ENCODE measurements around the gene CAMK1.
A peak's percentile ranks its signal among the peaks of the same experiment; 100 is the strongest.

Gene CAMK1

DNA sequence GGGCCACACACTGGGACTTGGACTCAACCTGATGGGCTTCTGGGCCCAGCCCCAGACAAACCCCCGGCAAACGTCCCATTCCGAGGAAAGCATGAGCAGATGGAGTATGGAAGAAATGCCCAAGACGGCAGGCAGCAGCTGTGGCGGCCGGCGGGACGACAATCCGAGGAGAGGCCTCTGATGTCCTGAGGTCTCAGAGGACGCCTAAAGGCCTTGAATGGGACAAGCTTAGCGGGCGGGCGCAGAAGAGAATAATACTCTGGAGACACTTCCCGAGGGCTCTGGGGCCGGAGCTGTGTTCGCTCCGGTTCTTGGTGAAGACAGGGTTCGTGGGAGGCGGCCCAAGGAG is 20.5 kb downstream of the CAMK1 start:
- Histone ChIP-seq H3K27me3 (ENCODE audit: control insufficient read depth, insufficient read depth, low read length) (no peaks in the 10 kb centered on the region), H3K36me3 (ENCODE audit: insufficient read depth, low read length) (peaks cover 54% of the 10 kb centered on the region), H3K4me3 (ENCODE audit: low read length) (peak overlapping the region; percentile 82), H3K4me1 (ENCODE audit: control insufficient read depth, insufficient read depth, low read length) (peaks cover 29% of the 10 kb centered on the region), H3K9ac (ENCODE audit: low read depth, low read length) (peak overlapping the region; percentile 81), H3K4me2 (ENCODE audit: low read length) (peak overlapping the region; percentile 94), H3K9me3 (replicated peaks; ENCODE audit: low read length) (no peaks in the 10 kb centered on the region)

DNA sequence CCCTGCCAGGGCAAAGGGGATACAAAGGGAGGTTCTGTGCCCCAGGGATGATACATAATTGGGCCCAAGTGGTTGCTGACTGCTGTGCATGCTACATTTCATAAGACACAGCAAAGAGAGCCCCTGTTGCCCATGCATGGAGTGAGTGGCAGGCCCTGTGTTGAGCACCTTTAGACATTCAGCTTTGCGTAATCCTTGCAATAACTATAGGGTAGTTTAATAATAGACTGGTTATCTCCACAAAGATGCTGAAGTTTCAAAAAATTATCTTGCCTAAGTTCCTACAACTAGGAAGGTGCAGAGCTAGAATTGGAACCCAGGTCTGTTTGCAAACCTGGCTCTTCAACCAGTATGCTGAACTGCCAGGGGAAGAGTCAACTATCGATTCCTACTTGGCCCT is 21.7 kb downstream of the CAMK1 start:
- no peak overlapping the region for H3K4me2 ChIP-seq (ENCODE audit: low read length)
- H3K9me3 ChIP-seq (replicated peaks; ENCODE audit: low read length) = no peaks in the 10 kb centered on the region
- peaks cover 67% of the 10 kb centered on the region for H3K36me3 ChIP-seq (ENCODE audit: insufficient read depth, low read length)
- no peak overlapping the region for H3K9ac ChIP-seq (ENCODE audit: low read depth, low read length)
- peaks cover 29% of the 10 kb centered on the region for H3K4me1 ChIP-seq (ENCODE audit: control insufficient read depth, insufficient read depth, low read length)
- H3K27me3 ChIP-seq (ENCODE audit: control insufficient read depth, insufficient read depth, low read length) = no peaks in the 10 kb centered on the region
- H3K4me3 ChIP-seq (ENCODE audit: low read length) = no peak overlapping the region

DNA sequence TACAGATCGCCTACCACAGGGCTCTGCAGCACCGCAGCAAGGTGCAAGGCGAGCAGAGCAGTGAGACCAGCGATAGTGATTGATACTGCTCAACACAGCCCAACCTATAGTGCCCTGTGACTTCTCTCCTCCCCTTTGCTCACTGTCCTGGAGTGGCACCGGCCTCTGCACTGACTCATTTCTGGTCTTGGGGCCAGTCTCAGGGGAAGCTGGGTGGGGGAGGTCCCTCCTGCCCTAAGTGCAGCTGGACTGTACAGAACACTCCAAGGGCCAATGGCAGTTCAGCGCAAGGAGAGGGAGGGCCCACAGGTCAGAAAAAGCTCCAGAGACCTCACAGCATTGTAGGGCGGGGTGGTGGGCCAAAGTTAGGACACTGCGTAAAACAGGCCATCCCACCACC is 22.5 kb downstream of the CAMK1 start:
- Histone ChIP-seq H3K4me2 (ENCODE audit: low read length) (no peak overlapping the region), H3K36me3 (ENCODE audit: insufficient read depth, low read length) (peaks cover 74% of the 10 kb centered on the region), H3K9ac (ENCODE audit: low read depth, low read length) (no peak overlapping the region), H3K4me1 (ENCODE audit: control insufficient read depth, insufficient read depth, low read length) (peaks cover 29% of the 10 kb centered on the region), H3K27me3 (ENCODE audit: control insufficient read depth, insufficient read depth, low read length) (no peaks in the 10 kb centered on the region), H3K9me3 (replicated peaks; ENCODE audit: low read length) (no peaks in the 10 kb centered on the region), H3K4me3 (ENCODE audit: low read length) (no peak overlapping the region)

DNA sequence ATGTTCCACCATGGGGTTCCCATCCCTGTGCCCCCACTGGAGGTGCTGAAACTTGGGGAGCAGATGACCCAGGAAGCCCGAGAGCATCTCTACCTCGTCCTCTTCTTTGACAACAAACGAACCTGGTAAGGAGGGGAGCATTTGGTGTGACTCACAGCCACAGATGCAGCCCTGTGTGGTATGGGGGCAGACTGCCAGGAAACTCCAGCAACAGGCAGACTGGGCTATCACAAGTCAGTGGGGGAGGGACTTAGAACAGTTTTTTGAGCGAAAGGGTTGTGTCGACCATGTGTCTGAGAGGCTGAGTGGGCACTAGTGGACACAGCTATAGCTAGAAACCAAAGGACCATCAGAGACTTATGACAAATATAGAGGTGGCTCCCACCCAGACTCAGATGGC is 23.4 kb downstream of the CAMK1 start:
- Histone ChIP-seq H3K4me1 (ENCODE audit: control insufficient read depth, insufficient read depth, low read length) (peaks cover 29% of the 10 kb centered on the region), H3K9me3 (replicated peaks; ENCODE audit: low read length) (no peaks in the 10 kb centered on the region), H3K27me3 (ENCODE audit: control insufficient read depth, insufficient read depth, low read length) (no peaks in the 10 kb centered on the region), H3K36me3 (ENCODE audit: insufficient read depth, low read length) (peaks cover 74% of the 10 kb centered on the region), H3K4me3 (ENCODE audit: low read length) (no peak overlapping the region), H3K9ac (ENCODE audit: low read depth, low read length) (no peak overlapping the region), H3K4me2 (ENCODE audit: low read length) (no peak overlapping the region)

DNA sequence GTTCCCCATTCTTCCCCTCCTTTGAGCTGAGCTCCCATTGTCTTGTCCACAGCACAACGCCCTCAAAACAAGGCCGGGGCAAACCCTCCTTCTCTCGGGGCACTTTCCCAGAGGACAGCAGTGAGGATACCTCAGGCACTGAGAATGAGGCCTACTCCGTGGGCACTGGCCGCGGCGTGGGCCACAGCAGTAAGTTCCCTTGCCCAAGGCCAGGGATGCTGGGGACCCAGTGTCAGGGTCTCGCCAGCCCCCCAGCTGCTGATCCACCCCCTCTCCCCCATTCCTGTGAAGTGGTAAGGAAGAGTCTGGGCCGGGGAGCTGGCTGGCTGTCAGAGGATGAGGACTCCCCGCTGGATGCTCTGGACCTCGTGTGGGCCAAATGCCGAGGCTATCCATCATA is 24.2 kb downstream of the CAMK1 start:
- Histone ChIP-seq H3K4me2 (ENCODE audit: low read length) (no peak overlapping the region), H3K4me1 (ENCODE audit: control insufficient read depth, insufficient read depth, low read length) (peaks cover 24% of the 10 kb centered on the region), H3K4me3 (ENCODE audit: low read length) (no peak overlapping the region), H3K9me3 (replicated peaks; ENCODE audit: low read length) (no peaks in the 10 kb centered on the region), H3K36me3 (ENCODE audit: insufficient read depth, low read length) (peaks cover 78% of the 10 kb centered on the region), H3K27me3 (ENCODE audit: control insufficient read depth, insufficient read depth, low read length) (no peaks in the 10 kb centered on the region), H3K9ac (ENCODE audit: low read depth, low read length) (no peak overlapping the region)

DNA sequence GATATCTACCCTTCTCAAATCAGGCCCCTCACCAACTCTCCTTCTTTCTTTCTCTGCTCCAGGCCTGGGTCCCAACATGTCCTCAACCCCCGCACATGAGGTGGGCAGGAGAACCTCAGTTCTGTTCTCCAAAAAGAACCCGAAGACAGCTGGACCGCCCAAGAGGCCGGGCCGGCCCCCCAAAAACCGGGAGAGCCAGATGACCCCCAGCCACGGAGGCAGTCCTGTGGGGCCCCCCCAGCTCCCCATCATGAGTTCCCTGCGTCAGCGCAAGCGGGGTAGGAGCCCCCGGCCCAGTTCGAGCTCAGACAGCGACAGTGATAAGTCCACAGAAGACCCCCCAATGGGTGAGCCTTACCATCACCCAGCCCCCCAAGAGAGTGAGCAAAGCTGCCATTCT is 25.6 kb downstream of the CAMK1 start:
- Histone ChIP-seq H3K4me1 (ENCODE audit: control insufficient read depth, insufficient read depth, low read length) (peaks cover 17% of the 10 kb centered on the region), H3K27me3 (ENCODE audit: control insufficient read depth, insufficient read depth, low read length) (no peaks in the 10 kb centered on the region), H3K4me3 (ENCODE audit: low read length) (no peak overlapping the region), H3K36me3 (ENCODE audit: insufficient read depth, low read length) (peaks cover 92% of the 10 kb centered on the region), H3K4me2 (ENCODE audit: low read length) (no peak overlapping the region), H3K9ac (ENCODE audit: low read depth, low read length) (no peak overlapping the region), H3K9me3 (replicated peaks; ENCODE audit: low read length) (no peaks in the 10 kb centered on the region)

DNA sequence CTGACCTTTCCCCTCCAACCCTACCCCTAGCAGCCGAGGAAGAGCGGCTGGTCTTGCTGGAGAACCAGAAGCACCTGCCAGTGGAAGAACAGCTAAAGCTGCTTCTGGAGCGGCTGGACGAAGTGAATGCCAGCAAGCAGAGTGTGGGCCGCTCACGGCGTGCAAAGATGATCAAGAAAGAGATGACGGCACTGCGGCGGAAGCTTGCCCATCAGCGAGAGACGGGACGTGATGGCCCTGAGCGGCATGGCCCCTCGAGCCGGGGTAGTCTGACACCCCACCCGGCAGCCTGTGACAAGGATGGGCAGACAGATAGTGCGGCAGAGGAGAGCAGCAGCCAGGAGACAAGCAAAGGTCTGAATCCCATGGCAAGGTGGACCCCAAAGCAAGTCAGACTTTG is 26.2 kb downstream of the CAMK1 start:
- H3K4me3 ChIP-seq (ENCODE audit: low read length) = no peak overlapping the region
- no peak overlapping the region for H3K4me2 ChIP-seq (ENCODE audit: low read length)
- H3K36me3 ChIP-seq (ENCODE audit: insufficient read depth, low read length) = peaks cover 96% of the 10 kb centered on the region

DNA sequence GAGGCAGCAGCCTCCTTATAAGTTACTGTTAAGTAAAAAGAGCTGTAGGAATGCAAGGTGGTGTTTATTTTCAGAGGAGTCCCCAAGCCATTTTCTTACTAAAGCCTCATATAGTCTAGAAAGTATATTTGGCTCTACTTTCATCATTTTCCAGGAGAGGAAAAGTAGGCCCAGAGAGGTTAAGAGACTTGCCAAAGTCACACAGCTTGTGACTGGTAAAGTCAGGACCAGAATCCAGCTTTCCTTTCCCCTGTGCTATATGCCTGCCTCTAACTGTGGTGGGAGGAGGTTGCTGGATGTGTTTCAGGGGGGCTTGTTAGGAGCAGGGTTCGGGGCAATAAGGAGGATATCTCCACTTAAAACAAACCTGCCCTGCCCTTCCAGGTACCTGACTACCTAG is 27.2 kb downstream of the CAMK1 start:
- peaks cover 15% of the 10 kb centered on the region for H3K4me1 ChIP-seq (ENCODE audit: control insufficient read depth, insufficient read depth, low read length)
- H3K4me3 ChIP-seq (ENCODE audit: low read length) = no peak overlapping the region
- no peaks in the 10 kb centered on the region for H3K27me3 ChIP-seq (ENCODE audit: control insufficient read depth, insufficient read depth, low read length)
- peaks cover 98% of the 10 kb centered on the region for H3K36me3 ChIP-seq (ENCODE audit: insufficient read depth, low read length)
- no peak overlapping the region for H3K4me2 ChIP-seq (ENCODE audit: low read length)
- no peaks in the 10 kb centered on the region for H3K9me3 ChIP-seq (replicated peaks; ENCODE audit: low read length)
- H3K9ac ChIP-seq (ENCODE audit: low read depth, low read length) = no peak overlapping the region

More for the DNA sequence above, 26.2 kb downstream of the CAMK1 start:
- Histone ChIP-seq H3K4me1 (ENCODE audit: control insufficient read depth, insufficient read depth, low read length) (peaks cover 15% of the 10 kb centered on the region), H3K27me3 (ENCODE audit: control insufficient read depth, insufficient read depth, low read length) (no peaks in the 10 kb centered on the region), H3K9me3 (replicated peaks; ENCODE audit: low read length) (no peaks in the 10 kb centered on the region), H3K9ac (ENCODE audit: low read depth, low read length) (no peak overlapping the region)

DNA sequence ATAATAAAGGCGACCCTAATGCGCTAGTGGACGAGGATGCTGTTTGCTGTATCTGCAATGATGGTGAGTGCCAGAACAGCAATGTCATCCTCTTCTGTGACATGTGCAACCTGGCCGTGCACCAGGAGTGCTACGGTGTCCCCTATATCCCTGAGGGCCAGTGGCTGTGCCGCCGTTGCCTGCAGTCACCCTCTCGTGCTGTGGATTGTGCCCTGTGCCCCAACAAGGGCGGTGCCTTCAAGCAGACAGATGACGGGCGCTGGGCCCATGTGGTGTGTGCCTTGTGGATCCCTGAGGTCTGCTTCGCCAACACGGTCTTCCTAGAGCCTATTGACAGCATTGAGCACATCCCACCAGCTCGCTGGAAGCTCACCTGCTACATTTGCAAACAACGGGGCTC is 30.6 kb downstream of the CAMK1 start:
- peaks cover 93% of the 10 kb centered on the region for H3K36me3 ChIP-seq (ENCODE audit: insufficient read depth, low read length)
- H3K4me2 ChIP-seq (ENCODE audit: low read length) = no peak overlapping the region
- no peak overlapping the region for H3K9ac ChIP-seq (ENCODE audit: low read depth, low read length)
- no peak overlapping the region for H3K4me3 ChIP-seq (ENCODE audit: low read length)
- no peaks in the 10 kb centered on the region for H3K4me1 ChIP-seq (ENCODE audit: control insufficient read depth, insufficient read depth, low read length)
- no peaks in the 10 kb centered on the region for H3K27me3 ChIP-seq (ENCODE audit: control insufficient read depth, insufficient read depth, low read length)
- H3K9me3 ChIP-seq (replicated peaks; ENCODE audit: low read length) = no peaks in the 10 kb centered on the region

DNA sequence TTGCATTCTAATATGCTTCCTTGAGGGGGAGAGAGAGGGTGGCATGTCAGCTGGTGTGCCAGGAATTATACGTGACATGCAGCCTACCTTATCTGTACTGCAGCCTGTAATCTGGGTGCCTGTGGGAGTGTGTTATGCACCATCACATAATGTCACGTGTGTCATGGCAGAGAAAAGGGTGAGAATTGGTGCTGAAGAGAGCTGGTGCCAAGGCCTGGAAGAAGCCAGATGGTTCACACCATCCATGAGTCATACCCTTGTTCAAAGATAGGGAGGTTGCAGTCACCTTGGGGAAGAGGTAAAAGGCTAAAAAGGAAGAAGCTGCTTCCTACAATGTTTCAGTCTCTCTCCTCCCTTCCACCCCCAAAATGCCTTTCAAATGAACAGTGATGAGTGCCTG is 32.9 kb downstream of the CAMK1 start:
- no peak overlapping the region for H3K4me2 ChIP-seq (ENCODE audit: low read length)
- H3K36me3 ChIP-seq (ENCODE audit: insufficient read depth, low read length) = peaks cover 74% of the 10 kb centered on the region
- H3K9ac ChIP-seq (ENCODE audit: low read depth, low read length) = no peak overlapping the region
- no peaks in the 10 kb centered on the region for H3K9me3 ChIP-seq (replicated peaks; ENCODE audit: low read length)
- H3K4me3 ChIP-seq (ENCODE audit: low read length) = no peak overlapping the region
- no peaks in the 10 kb centered on the region for H3K27me3 ChIP-seq (ENCODE audit: control insufficient read depth, insufficient read depth, low read length)
- peaks cover 15% of the 10 kb centered on the region for H3K4me1 ChIP-seq (ENCODE audit: control insufficient read depth, insufficient read depth, low read length)

DNA sequence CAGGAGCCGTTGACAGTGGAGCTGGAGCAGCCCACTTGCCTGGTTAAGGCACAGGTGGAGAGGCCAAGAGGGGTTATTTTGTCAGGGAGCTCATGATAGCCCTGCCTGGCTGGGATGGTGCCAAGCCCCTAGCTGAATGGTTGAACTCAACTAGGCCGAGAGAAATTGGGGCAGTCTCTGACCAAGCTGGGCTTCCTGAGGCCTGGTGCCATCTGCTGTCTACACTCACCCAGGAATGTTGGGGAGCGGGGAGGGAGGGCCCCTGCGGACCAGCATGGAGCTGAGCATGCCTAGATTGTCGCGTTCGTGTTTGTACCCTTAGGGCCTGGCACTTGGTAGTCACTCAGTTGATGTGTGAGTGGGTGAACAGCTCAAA is 37.0 kb downstream of the CAMK1 start:
- no peaks in the 10 kb centered on the region for H3K9me3 ChIP-seq (replicated peaks; ENCODE audit: low read length)
- peaks cover 22% of the 10 kb centered on the region for H3K4me1 ChIP-seq (ENCODE audit: control insufficient read depth, insufficient read depth, low read length)
- peak overlapping the region; percentile 93 for H3K4me3 ChIP-seq (ENCODE audit: low read length)
- peak overlapping the region; percentile 99 for H3K9ac ChIP-seq (ENCODE audit: low read depth, low read length)
- peak overlapping the region; percentile 99 for H3K4me2 ChIP-seq (ENCODE audit: low read length)
- peaks cover 35% of the 10 kb centered on the region for H3K36me3 ChIP-seq (ENCODE audit: insufficient read depth, low read length)
- no peaks in the 10 kb centered on the region for H3K27me3 ChIP-seq (ENCODE audit: control insufficient read depth, insufficient read depth, low read length)

DNA sequence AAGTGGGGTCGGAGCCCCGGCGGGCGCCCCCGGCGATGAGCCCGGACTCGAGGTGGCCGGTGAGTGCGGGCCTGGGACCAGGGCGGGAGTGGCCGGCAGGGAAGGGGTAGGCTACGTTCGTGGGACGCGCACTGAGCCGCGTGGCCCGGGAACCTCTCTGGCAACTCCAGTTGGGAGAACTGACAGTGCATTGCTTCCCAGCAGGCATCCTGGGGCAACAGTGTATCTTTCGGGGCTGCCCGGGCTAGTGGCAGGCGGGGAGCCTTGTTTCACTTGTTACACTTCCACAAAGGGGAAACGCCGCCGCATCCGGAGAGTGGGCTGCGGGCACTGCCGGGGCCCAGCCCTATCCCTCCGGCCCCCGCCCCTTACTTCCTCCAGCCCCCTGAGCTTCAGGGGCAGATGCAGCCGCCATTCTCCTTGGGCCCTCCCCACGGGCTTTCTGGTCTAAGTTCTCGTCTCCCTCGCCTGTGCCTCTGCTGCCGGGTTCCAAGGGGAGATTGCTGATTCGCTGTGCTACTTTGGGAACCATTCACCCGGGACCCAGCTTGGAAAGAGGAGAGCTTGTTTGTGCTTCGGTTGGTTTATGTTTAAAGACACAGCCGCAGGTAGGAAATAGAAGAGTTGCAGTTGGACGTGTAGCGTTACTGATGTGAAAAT is 37.5 kb downstream of the CAMK1 start:
- Histone ChIP-seq H3K4me2 (ENCODE audit: low read length) (peak overlapping the region; percentile 99), H3K9ac (ENCODE audit: low read depth, low read length) (peak overlapping the region; percentile 99), H3K36me3 (ENCODE audit: insufficient read depth, low read length) (peaks cover 29% of the 10 kb centered on the region), H3K4me3 (ENCODE audit: low read length) (peak overlapping the region; percentile 93), H3K9me3 (replicated peaks; ENCODE audit: low read length) (no peaks in the 10 kb centered on the region), H3K27me3 (ENCODE audit: control insufficient read depth, insufficient read depth, low read length) (no peaks in the 10 kb centered on the region), H3K4me1 (ENCODE audit: control insufficient read depth, insufficient read depth, low read length) (peaks cover 26% of the 10 kb centered on the region)
